Lower leg skin (tissue), 4 donors: Measurements from ENCODE around the gene BEST4. TPM values are rescaled to one million over a fixed set of nuclear protein-coding genes. Genes with fewer than 3 reads are reported as not detected.

Experiments
- DNase-seq, 2 donors: peaks; one replicate each; pipeline ENCODE4 v3.0.0-alpha.2; 2019; ENCODE audit warnings: low spot score in 2 of 2
- H3K4me3 ChIP-seq: fragments of 200-600 bp; sonication (generic); 2 replicates; pipeline ENCODE4 v1.5.1; 2017; ENCODE audit warnings: mild to moderate bottlenecking, low read depth; ENCODE audit not compliant: poor library complexity, severe bottlenecking
- CTCF ChIP-seq, 3 donors: fragments of 450-650 bp; IDR thresholded peaks; one replicate each; pipeline ENCODE4 v1.5.1; 2016; ENCODE audit warnings: antibody characterized with exemption in 3 of 3, mild to moderate bottlenecking in 3 of 3, moderate library complexity in 2 of 3
- POLR2A ChIP-seq, 2 donors: fragments of 450-650 bp; IDR thresholded peaks; one replicate each; pipeline ENCODE4 v1.6.1; 2016 to 2017; ENCODE audit warnings: antibody characterized with exemption in 2 of 2, mild to moderate bottlenecking in 1 of 2, moderate library complexity in 1 of 2
- WGBS, 2 donors: methylation state at CpG; one replicate each; pipeline ENCODE4 v1.1.5; 2018; 5-methylcytosine and 5-hydroxymethylcytosine counted together
- intact Hi-C: fragments of 100-400 bp; cut with DNase I; formaldehyde crosslinking; loops from one replicate; pipeline ENCODE4 v1.15.0; 2023; ENCODE audit warnings: low total_unique reads
- total RNA-seq, 4 donors: library from RNA; depleted of rRNA; stranded (reverse); fragments of >200 nt; gene quantifications; one replicate each; pipeline ENCODE4 v1.1.0, GENCODE V29; 2016

The BEST4 gene
- total RNA-seq, 4 donors from 2014 or later, result 0.23 TPM; not detected in 3

GRCh38 chr1:44830900-44831304 lies 42.9 kb upstream of the BEST4 start:
- no peak overlapping the region for H3K4me3 ChIP-seq
- no peak for DNase-seq
- intact Hi-C loops, result loop anchor here (10.0 kb wide), 2 partner anchors 174 to 464 kb away; no protein-coding TSS in a partner anchor
- WGBS, 2 donors, result 77 to 89% methylated on average over 10 of the region's 10 CpGs
- no peak for TF ChIP-seq POLR2A (IDR thresholded peaks at IDR 0.05)

- H3K4me3 ChIP-seq, result no peak overlapping the region
- DNase-seq, result no peak
- WGBS, 2 donors, result 82 to 85% methylated on average over 12 of the region's 12 CpGs
- intact Hi-C loops, result loop anchor here (10.0 kb wide), 2 partner anchors 175 to 465 kb away; no protein-coding TSS in a partner anchor
- TF ChIP-seq CTCF (IDR thresholded peaks at IDR 0.05), result no peak
- TF ChIP-seq POLR2A (IDR thresholded peaks at IDR 0.05), result no peak
Observed at GRCh38 chr1:44829506-44830384, 41.8 kb upstream of the BEST4 start.

- DNase-seq, result no peak
- 89 to 93% methylated on average over 13 to 15 of the region's 15 CpGs for WGBS, 2 donors
- TF ChIP-seq CTCF (IDR thresholded peaks at IDR 0.05) (no peak), POLR2A (IDR thresholded peaks at IDR 0.05) (no peak)
- H3K4me3 ChIP-seq, result no peak overlapping the region
- intact Hi-C loops, result no loop called here
Observed at GRCh38 chr1:44828841-44829440, 41.0 kb upstream of the BEST4 start.

- H3K4me3 ChIP-seq, result no peak overlapping the region
- WGBS, 2 donors, result 93 to 97% methylated on average over 21 of the region's 21 CpGs
- intact Hi-C loops, result no loop called here
- no peak for DNase-seq
- TF ChIP-seq POLR2A (IDR thresholded peaks at IDR 0.05) (no peak), CTCF (IDR thresholded peaks at IDR 0.05) (no peak)
Observed at GRCh38 chr1:44828003-44828651, 40.2 kb upstream of the BEST4 start.

GRCh38 chr1:44827197-44828002 lies 39.4 kb upstream of the BEST4 start:
- no peak for TF ChIP-seq POLR2A (IDR thresholded peaks at IDR 0.05)
- no peak for TF ChIP-seq CTCF (IDR thresholded peaks at IDR 0.05)
- DNase-seq, result no peak
- H3K4me3 ChIP-seq, result no peak overlapping the region
- WGBS, 2 donors, result 85 to 88% methylated on average over 25 to 28 of the region's 28 CpGs
- intact Hi-C loops, result no loop called here
